ENCODE measurements around the gene MYH7.

MYH7 gene

GRCh38 chr14:23379366-23380196, 55.9 kb downstream of the MYH7 start:
- no peak for DNase-seq (ENCODE audit: low read depth, low spot score)
- no peak overlapping the region for H3K4me3 ChIP-seq (ENCODE audit: low read depth, low read length)
- POLR2A ChIA-PET = interaction anchor here (1.5 kb wide), 1 partner anchor 53 kb away, joined by 9 read pairs; no protein-coding TSS in a partner anchor
- TF ChIP-seq CTCF (IDR thresholded peaks at IDR 0.05; ENCODE audit: insufficient read depth, low read length, missing control alignments) = peak; percentile 98
- CTCF ChIA-PET = interaction anchor here (0.6 to 10.9 kb wide), 37 partner anchors 7 to 258 kb away, joined by 3 to 303 read pairs (median 5); partner anchors contain the start of genes BCL2L2, EFS, MYH7 and PABPN1

GRCh38 chr14:23378612-23379220, 56.7 kb downstream of the MYH7 start:
- POLR2A ChIA-PET = interaction anchor here (1.5 kb wide), 1 partner anchor 52 kb away, joined by 9 read pairs; no protein-coding TSS in a partner anchor
- CTCF ChIA-PET = interaction anchor here (0.6 to 10.9 kb wide), 14 partner anchors 10 to 114 kb away, joined by 3 to 303 read pairs (median 12); partner anchors contain the start of genes EFS, PABPN1 and SLC22A17
- TF ChIP-seq CTCF (IDR thresholded peaks at IDR 0.05; ENCODE audit: insufficient read depth, low read length, missing control alignments) = no peak
- DNase-seq (ENCODE audit: low read depth, low spot score) = no peak
- no peak overlapping the region for H3K4me3 ChIP-seq (ENCODE audit: low read depth, low read length)

- no peak for DNase-seq (ENCODE audit: low read depth, low spot score)
- ChIA-PET POLR2A (no interaction called here), CTCF (interaction anchor here (3.2 to 10.9 kb wide), 6 partner anchors 11 to 109 kb away, joined by 15 to 303 read pairs (median 39); partner anchors contain the start of genes EFS, PABPN1 and SLC22A17)
These were observed 57.6 kb downstream of the MYH7 start for GRCh38 chr14:23377573-23378563.

GRCh38 chr14:23377198-23377550, 58.3 kb downstream of the MYH7 start:
- DNase-seq (ENCODE audit: low read depth, low spot score) = no peak
- CTCF ChIA-PET = interaction anchor here (0.6 to 10.9 kb wide), 4 partner anchors 12 to 150 kb away, joined by 3 to 303 read pairs (median 99); partner anchors contain the start of genes EFS and PABPN1
- H3K4me3 ChIP-seq (ENCODE audit: low read depth, low read length) = no peak overlapping the region
- no peak for TF ChIP-seq CTCF (IDR thresholded peaks at IDR 0.05; ENCODE audit: insufficient read depth, low read length, missing control alignments)
- POLR2A ChIA-PET = no interaction called here

More at GRCh38 chr14:23377573-23378563, 57.6 kb downstream of the MYH7 start:
- no peak overlapping the region for H3K4me3 ChIP-seq (ENCODE audit: low read depth, low read length)
- TF ChIP-seq CTCF (IDR thresholded peaks at IDR 0.05; ENCODE audit: insufficient read depth, low read length, missing control alignments) = no peak

GRCh38 chr14:23376482-23377197, 58.8 kb downstream of the MYH7 start, which contains the start of gene CMTM5:
Gene CMTM5 (plus strand): TSS chr14:23377046. CDS start chr14:23377252, 206 bp downstream.
- ChIA-PET POLR2A (no interaction called here), CTCF (interaction anchor here (0.6 to 10.9 kb wide), 6 partner anchors 11 to 150 kb away, joined by 3 to 303 read pairs (median 26); partner anchors contain the start of genes EFS and PABPN1)
- no peak for DNase-seq (ENCODE audit: low read depth, low spot score)
- TF ChIP-seq CTCF (IDR thresholded peaks at IDR 0.05; ENCODE audit: insufficient read depth, low read length, missing control alignments) = no peak
- no peak within 1 kb of the TSS for H3K4me3 ChIP-seq (ENCODE audit: low read depth, low read length)

Data from AG04449 (cell line).